Calu3 (cell line): ENCODE results near the gene ASAP2. TPM values are rescaled to one million over a fixed set of nuclear protein-coding genes. Genes with fewer than 3 reads are reported as not detected.

Experiments
- BruUV-seq: library from RNA; stranded (reverse); fragments of 400-500 nt; replicated peaks from 2 replicates; lab custom pipeline; 2021; lab: Mats Ljungman, UMichigan
- CTCF ChIA-PET: fragments of 300-600 bp; sonication (Branson Sonifier 250); formaldehyde crosslinking; loops from one replicate; lab custom pipeline; 2022; ENCODE audit warnings: antibody characterized with exemption; lab: Charles Lee
- DNase-seq: peaks from one replicate; pipeline ENCODE4 v3.0.0; 2022
- H3K27ac Mint-ChIP-seq: one replicate; pipeline ENCODE4 v1.8.0; 2022; ENCODE audit warnings: mixed read lengths; ENCODE audit not compliant: unreplicated experiment
- H3K27me3 Mint-ChIP-seq: one replicate; pipeline ENCODE4 v1.8.0; 2022; ENCODE audit warnings: mixed read lengths; ENCODE audit not compliant: unreplicated experiment
- H3K36me3 Mint-ChIP-seq: one replicate; pipeline ENCODE4 v1.8.0; 2022; ENCODE audit warnings: mild to moderate bottlenecking, moderate library complexity, mixed read lengths; ENCODE audit not compliant: insufficient read depth, unreplicated experiment
- H3K4me1 Mint-ChIP-seq: one replicate; pipeline ENCODE4 v1.8.0; 2022; ENCODE audit warnings: mild to moderate bottlenecking, low read depth, mixed read lengths; ENCODE audit not compliant: unreplicated experiment
- H3K4me3 Mint-ChIP-seq: one replicate; pipeline ENCODE4 v1.8.0; 2022; ENCODE audit warnings: mild to moderate bottlenecking, low read depth, moderate library complexity, mixed read lengths; ENCODE audit not compliant: unreplicated experiment
- H3K9me3 Mint-ChIP-seq: one replicate; pipeline ENCODE4 v1.8.0; 2022; ENCODE audit warnings: low read depth, mixed read lengths; ENCODE audit not compliant: unreplicated experiment
- intact Hi-C: fragments of 100-400 bp; cut with micrococcal nuclease; formaldehyde crosslinking; loops from one replicate; pipeline ENCODE4 v1.10.0; 2022; ENCODE audit not compliant: unreplicated experiment
- total RNA-seq: library from RNA; stranded (reverse); gene quantifications from 2 replicates; pipeline ENCODE4 v1.2.3, GENCODE V29; 2022
- TF ChIP-seq, protein P1 (sequence below): fragments of 200-600 bp; IDR thresholded peaks from one replicate; pipeline ENCODE4 v1.8.0; 2022; ENCODE audit warnings: antibody characterized with exemption; ENCODE audit not compliant: unreplicated experiment

Gene ASAP2
- total RNA-seq, 1 experiment from 2014 or later: 78.6 TPM

DNA sequence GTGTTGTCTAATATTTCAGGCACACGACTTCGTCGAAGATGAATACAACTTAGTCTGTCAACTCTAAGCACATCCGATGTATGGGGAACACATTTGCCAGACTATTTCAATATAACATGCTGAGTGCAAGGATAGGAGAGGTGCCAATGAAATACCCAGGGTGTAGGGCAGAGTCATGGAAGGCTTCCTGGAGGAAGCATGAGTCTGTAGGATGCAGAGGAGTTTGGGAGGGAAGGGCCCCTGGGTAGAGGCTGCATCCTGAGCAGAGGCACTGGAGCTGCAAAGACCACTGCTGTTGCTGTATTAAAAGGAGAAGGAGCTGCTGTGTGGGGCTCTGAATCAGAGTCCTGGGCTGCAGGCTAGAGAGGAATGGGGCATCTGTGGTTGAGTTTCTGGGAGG, 89.9 kb downstream of the ASAP2 start:
- TF ChIP-seq, protein P1, sequence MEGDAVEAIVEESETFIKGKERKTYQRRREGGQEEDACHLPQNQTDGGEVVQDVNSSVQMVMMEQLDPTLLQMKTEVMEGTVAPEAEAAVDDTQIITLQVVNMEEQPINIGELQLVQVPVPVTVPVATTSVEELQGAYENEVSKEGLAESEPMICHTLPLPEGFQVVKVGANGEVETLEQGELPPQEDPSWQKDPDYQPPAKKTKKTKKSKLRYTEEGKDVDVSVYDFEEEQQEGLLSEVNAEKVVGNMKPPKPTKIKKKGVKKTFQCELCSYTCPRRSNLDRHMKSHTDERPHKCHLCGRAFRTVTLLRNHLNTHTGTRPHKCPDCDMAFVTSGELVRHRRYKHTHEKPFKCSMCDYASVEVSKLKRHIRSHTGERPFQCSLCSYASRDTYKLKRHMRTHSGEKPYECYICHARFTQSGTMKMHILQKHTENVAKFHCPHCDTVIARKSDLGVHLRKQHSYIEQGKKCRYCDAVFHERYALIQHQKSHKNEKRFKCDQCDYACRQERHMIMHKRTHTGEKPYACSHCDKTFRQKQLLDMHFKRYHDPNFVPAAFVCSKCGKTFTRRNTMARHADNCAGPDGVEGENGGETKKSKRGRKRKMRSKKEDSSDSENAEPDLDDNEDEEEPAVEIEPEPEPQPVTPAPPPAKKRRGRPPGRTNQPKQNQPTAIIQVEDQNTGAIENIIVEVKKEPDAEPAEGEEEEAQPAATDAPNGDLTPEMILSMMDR: no peak
- no peak overlapping the region for H3K4me3 Mint-ChIP-seq
- intact Hi-C loops: no loop called here
- CTCF ChIA-PET: no interaction called here
- no peaks in the 10 kb centered on the region for H3K9me3 Mint-ChIP-seq
- BruUV-seq: no TSS peak
- H3K36me3 Mint-ChIP-seq: peaks cover 28% of the 10 kb centered on the region
- no peaks in the 10 kb centered on the region for H3K27me3 Mint-ChIP-seq
- peaks cover 8% of the 10 kb centered on the region for H3K4me1 Mint-ChIP-seq
- peak overlapping the region; percentile 0 for H3K27ac Mint-ChIP-seq
- no peak for DNase-seq

- intact Hi-C loops: no loop called here
- H3K4me1 Mint-ChIP-seq: peaks cover 7% of the 10 kb centered on the region
- H3K36me3 Mint-ChIP-seq: peaks cover 28% of the 10 kb centered on the region
- H3K4me3 Mint-ChIP-seq: no peak overlapping the region
- CTCF ChIA-PET: no interaction called here
- H3K27me3 Mint-ChIP-seq: no peaks in the 10 kb centered on the region
- DNase-seq: no peak
- TF ChIP-seq, protein P1: no peak
- no peaks in the 10 kb centered on the region for H3K9me3 Mint-ChIP-seq
- no TSS peak for BruUV-seq
- peak overlapping the region; percentile 0 for H3K27ac Mint-ChIP-seq
Measured at GRCh38 chr2:9297156-9297555, 90.5 kb downstream of the ASAP2 start.

DNA sequence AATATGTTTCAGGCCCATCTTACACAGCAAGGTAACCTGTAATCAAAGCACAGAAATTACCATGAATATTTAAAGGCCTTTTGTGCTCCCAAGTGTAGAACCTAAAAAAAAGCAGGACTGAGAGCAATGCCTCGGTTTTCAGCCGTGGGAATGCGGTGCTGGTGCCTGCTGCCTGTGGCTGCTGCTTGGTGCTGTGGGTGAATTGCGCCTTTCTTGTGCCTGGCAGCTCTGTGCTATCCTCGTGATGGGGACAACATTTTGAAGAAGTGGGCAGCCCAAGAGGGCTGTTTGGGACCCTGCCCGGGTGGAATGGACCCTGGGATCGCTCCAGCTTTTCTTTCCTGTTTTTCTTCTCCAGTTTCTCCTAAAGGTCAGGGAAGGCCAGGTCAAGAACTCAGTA, 91.2 kb downstream of the ASAP2 start:
- no TSS peak for BruUV-seq
- H3K4me1 Mint-ChIP-seq: peaks cover 7% of the 10 kb centered on the region
- no peak overlapping the region for H3K4me3 Mint-ChIP-seq
- CTCF ChIA-PET: no interaction called here
- H3K9me3 Mint-ChIP-seq: no peaks in the 10 kb centered on the region
- H3K27me3 Mint-ChIP-seq: no peaks in the 10 kb centered on the region
- peaks cover 33% of the 10 kb centered on the region for H3K36me3 Mint-ChIP-seq
- intact Hi-C loops: no loop called here
- no peak for DNase-seq
- H3K27ac Mint-ChIP-seq: no peak overlapping the region
- TF ChIP-seq, protein P1: no peak

GRCh38 chr2:9298583-9298982, 92.0 kb downstream of the ASAP2 start:
- TF ChIP-seq, protein P1: no peak
- H3K36me3 Mint-ChIP-seq: peaks cover 33% of the 10 kb centered on the region
- intact Hi-C loops: no loop called here
- CTCF ChIA-PET: interaction anchor here (0.6 kb wide), 1 partner anchor 156 kb away, joined by 3 read pairs; no protein-coding TSS in a partner anchor
- H3K4me3 Mint-ChIP-seq: no peak overlapping the region
- peaks cover 14% of the 10 kb centered on the region for H3K4me1 Mint-ChIP-seq
- DNase-seq: no peak
- no peaks in the 10 kb centered on the region for H3K9me3 Mint-ChIP-seq
- no peaks in the 10 kb centered on the region for H3K27me3 Mint-ChIP-seq
- BruUV-seq: no TSS peak
- no peak overlapping the region for H3K27ac Mint-ChIP-seq
